Liver (tissue), 3 donors: Measurements from ENCODE around the gene KCTD4.
"Not testable (repeated sequence)": the region's sequence is repeated elsewhere in the genome, so short reads cannot be mapped to it uniquely, and the experiment has no call there.

ENCODE experiments used
- CTCF ChIP-seq: fragments of 150-350 bp; IDR thresholded peaks from 2 replicates; pipeline ENCODE4 v1.5.1; 2017; ENCODE audit warnings: improper control_type of control experiment, low read depth, low read length; ENCODE audit not compliant: missing input control
- FOXA2 ChIP-seq: IDR thresholded peaks from 2 replicates; pipeline ENCODE4 v1.6.1; 2016; ENCODE audit warnings: antibody characterized with exemption
- JUND ChIP-seq, 2 donors: IDR thresholded peaks; 2 replicates each; pipeline ENCODE4 v1.6.1; 2016; ENCODE audit warnings: antibody characterized with exemption in 2 of 2
- RAD21 ChIP-seq, 2 donors: IDR thresholded peaks; 2 replicates each; pipeline ENCODE4 v1.6.1; 2016; ENCODE audit warnings: antibody characterized with exemption in 2 of 2, mild to moderate bottlenecking in 2 of 2
- REST ChIP-seq: IDR thresholded peaks from 2 replicates; pipeline ENCODE4 v1.6.1; 2016; ENCODE audit warnings: antibody characterized with exemption, mild to moderate bottlenecking
- YY1 ChIP-seq: IDR thresholded peaks from 2 replicates; pipeline ENCODE4 v1.6.1; 2016; ENCODE audit warnings: antibody characterized with exemption, mild to moderate bottlenecking
- TF ChIP-seq, protein P1 (sequence below): IDR thresholded peaks from 2 replicates; pipeline ENCODE4 v1.6.1; 2016; ENCODE audit warnings: antibody characterized with exemption
- TF ChIP-seq, protein P2 (sequence below): IDR thresholded peaks from 2 replicates; pipeline ENCODE4 v1.6.1; 2016; ENCODE audit warnings: antibody characterized with exemption
- donor health status: healthy.
- donor health status: healthy.

GRCh38 chr13:45189077-45189476 lies 11.8 kb downstream of the KCTD4 start:
- not testable (repeated sequence) for TF ChIP-seq CTCF; RAD21 (IDR thresholded peaks at IDR 0.05); JUND (IDR thresholded peaks at IDR 0.05); FOXA2; REST; YY1
- TF ChIP-seq, protein P1, sequence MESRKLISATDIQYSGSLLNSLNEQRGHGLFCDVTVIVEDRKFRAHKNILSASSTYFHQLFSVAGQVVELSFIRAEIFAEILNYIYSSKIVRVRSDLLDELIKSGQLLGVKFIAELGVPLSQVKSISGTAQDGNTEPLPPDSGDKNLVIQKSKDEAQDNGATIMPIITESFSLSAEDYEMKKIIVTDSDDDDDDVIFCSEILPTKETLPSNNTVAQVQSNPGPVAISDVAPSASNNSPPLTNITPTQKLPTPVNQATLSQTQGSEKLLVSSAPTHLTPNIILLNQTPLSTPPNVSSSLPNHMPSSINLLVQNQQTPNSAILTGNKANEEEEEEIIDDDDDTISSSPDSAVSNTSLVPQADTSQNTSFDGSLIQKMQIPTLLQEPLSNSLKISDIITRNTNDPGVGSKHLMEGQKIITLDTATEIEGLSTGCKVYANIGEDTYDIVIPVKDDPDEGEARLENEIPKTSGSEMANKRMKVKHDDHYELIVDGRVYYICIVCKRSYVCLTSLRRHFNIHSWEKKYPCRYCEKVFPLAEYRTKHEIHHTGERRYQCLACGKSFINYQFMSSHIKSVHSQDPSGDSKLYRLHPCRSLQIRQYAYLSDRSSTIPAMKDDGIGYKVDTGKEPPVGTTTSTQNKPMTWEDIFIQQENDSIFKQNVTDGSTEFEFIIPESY = not testable (repeated sequence)
- TF ChIP-seq, protein P2, sequence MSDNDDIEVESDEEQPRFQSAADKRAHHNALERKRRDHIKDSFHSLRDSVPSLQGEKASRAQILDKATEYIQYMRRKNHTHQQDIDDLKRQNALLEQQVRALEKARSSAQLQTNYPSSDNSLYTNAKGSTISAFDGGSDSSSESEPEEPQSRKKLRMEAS = not testable (repeated sequence)
